ENCODE results near the gene PCDHGA10.

DNA sequence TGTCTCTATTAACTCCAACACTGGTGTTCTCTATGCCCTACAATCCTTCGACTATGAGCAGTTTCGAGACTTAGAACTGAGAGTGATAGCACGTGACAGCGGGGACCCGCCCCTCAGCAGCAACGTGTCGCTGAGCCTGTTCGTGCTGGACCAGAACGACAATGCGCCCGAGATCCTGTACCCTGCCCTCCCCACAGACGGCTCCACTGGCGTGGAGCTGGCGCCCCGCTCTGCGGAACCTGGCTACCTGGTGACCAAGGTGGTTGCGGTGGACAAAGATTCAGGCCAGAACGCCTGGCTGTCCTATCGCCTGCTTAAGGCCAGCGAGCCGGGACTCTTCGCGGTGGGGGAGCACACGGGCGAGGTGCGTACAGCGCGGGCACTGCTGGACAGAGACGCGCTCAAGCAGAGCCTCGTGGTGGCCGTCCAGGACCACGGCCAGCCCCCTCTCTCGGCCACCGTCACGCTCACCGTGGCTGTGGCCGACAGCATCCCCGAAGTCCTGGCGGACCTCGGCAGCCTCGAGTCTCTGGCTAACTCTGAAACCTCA lies 10.0 kb downstream of the PCDHGA10 start:
- TF ChIP-seq POLR2A (IDR thresholded peaks at IDR 0.05) (no peak), EP300 (IDR thresholded peaks at IDR 0.05) (no peak)

Measured in suprapubic skin (tissue), 2 donors.